K562 (cell line): ENCODE data around the gene MPL. TPM values are rescaled to one million over a fixed set of nuclear protein-coding genes. Genes with fewer than 3 reads are reported as not detected.

Source experiments
- ATAC-seq: fragments of 200-7000 bp; cut with Tn5 transposase; 3 replicates; pipeline ENCODE4 v1.9.1; 2020; ENCODE audit warnings: moderate library complexity
- BruUV-seq: library from RNA; stranded (reverse); fragments of 400-500 nt; replicated peaks from 2 replicates; lab custom pipeline; 2021; lab: Mats Ljungman, UMichigan
- CTCF ChIA-PET: fragments of 300-600 bp; formaldehyde crosslinking; extraction: SDS; loops from one replicate; lab custom pipeline; 2021; ENCODE audit warnings: low intra/inter-chr PET ratio; lab: Yijun Ruan, JAX
- POLR2A ChIA-PET: fragments of 300-600, 350-650 bp; sonication (Branson Sonifier 250); formaldehyde crosslinking; extraction: SDS; loops from one replicate; lab custom pipeline; 2021; ENCODE audit warnings: antibody characterized with exemption, inconsistent platforms; lab: Yijun Ruan, JAX
- DNase-seq, 4 experiments: peaks; one replicate each; pipeline versions ENCODE4 v3.0.0 to v3.0.0-alpha.2; 2011 to 2018; ENCODE audit warnings: low spot score in 3 of 4, mixed read lengths in 3 of 4; ENCODE audit errors: extremely low read depth in 1 of 4
- FAIRE-seq: peaks from 2 replicates; lab custom pipeline; 2011; peaks lifted over from hg19 to GRCh38; lab: Jason Lieb, UNC
- H2AFZ ChIP-seq: 2 replicates; pipeline ENCODE4 v1.6.0; 2011; ENCODE audit warnings: low read depth, low read length, control low read depth, inconsistent platforms
- H3K27ac ChIP-seq: fragments of 200-600 bp; 3 replicates; pipeline ENCODE4 v1.8.0; 2011; ENCODE audit warnings: low read depth, mild to moderate bottlenecking, control low read depth, inconsistent platforms, low read length, moderate library complexity, mixed read lengths; ENCODE audit errors: extremely low read depth
- H3K27me3 ChIP-seq, 2 experiments: fragments of 300-600 bp in 1 of 2; 2 replicates in 1 of 2; 3 replicates in 1 of 2; pipeline versions ENCODE4 v1.6.0 to v1.8.0; 2011; ENCODE audit warnings: inconsistent platforms in 2 of 2, low read length in 2 of 2, mild to moderate bottlenecking in 1 of 2, mixed read lengths in 1 of 2, moderate library complexity in 1 of 2; ENCODE audit not compliant: control insufficient read depth in 2 of 2, insufficient read depth in 2 of 2
- H3K36me3 ChIP-seq: fragments of 300-600 bp; 3 replicates; pipeline ENCODE4 v1.8.0; 2011; ENCODE audit warnings: mild to moderate bottlenecking, low read length, inconsistent platforms; ENCODE audit not compliant: control insufficient read depth, insufficient read depth
- H3K4me1 ChIP-seq, 2 experiments: fragments of 200-600 bp in 1 of 2; replicated peaks in 1 of 2; 2 replicates in 1 of 2; 3 replicates in 1 of 2; pipeline versions ENCODE4 v1.5.1 to v1.8.0; 2011; ENCODE audit warnings: inconsistent platforms in 2 of 2, low read length in 2 of 2, mild to moderate bottlenecking in 1 of 2, mixed read lengths in 1 of 2, moderate library complexity in 1 of 2; ENCODE audit not compliant: control insufficient read depth in 2 of 2, insufficient read depth in 2 of 2
- H3K4me2 ChIP-seq: 2 replicates; pipeline ENCODE4 v1.6.1; 2011; ENCODE audit warnings: low read length, control low read depth, inconsistent platforms, mixed read lengths; ENCODE audit not compliant: insufficient read depth
- H3K4me3 ChIP-seq: fragments of 200-600 bp; sonication (generic), shearing (Covaris generic); 2 replicates; pipeline ENCODE4 v1.5.1; 2016; ENCODE audit warnings: control low read depth, inconsistent platforms
- H3K79me2 ChIP-seq: fragments of 200-600 bp; 3 replicates; pipeline ENCODE4 v1.8.0; 2011; ENCODE audit warnings: low read length, inconsistent platforms; ENCODE audit not compliant: control insufficient read depth, insufficient read depth
- H3K9ac ChIP-seq, 2 experiments: 2 replicates each; pipeline versions ENCODE4 v1.6.0 to v1.6.1; 2011; ENCODE audit warnings: low read depth in 2 of 2, low read length in 2 of 2, control low read depth in 1 of 2, inconsistent platforms in 1 of 2, mild to moderate bottlenecking in 1 of 2, mixed read lengths in 1 of 2; ENCODE audit not compliant: insufficient read depth in 1 of 2
- H3K9me1 ChIP-seq: one replicate; pipeline ENCODE4 v1.6.0; 2011; ENCODE audit warnings: inconsistent platforms, mild to moderate bottlenecking, low read length, moderate library complexity; ENCODE audit not compliant: control insufficient read depth, insufficient read depth
- H3K9me3 ChIP-seq: replicated peaks from 2 replicates; pipeline ENCODE4 v1.5.1; 2011; ENCODE audit warnings: low read depth, low read length, inconsistent platforms; ENCODE audit not compliant: control insufficient read depth, insufficient read depth
- H4K20me1 ChIP-seq: replicated peaks from 2 replicates; pipeline ENCODE4 v1.6.1; 2011; ENCODE audit warnings: low read length, inconsistent platforms, mixed read lengths; ENCODE audit not compliant: control insufficient read depth, insufficient read depth
- ARID2 ChIP-seq: fragments of 450-650 bp; IDR thresholded peaks from 2 replicates; pipeline ENCODE4 v1.6.1; 2017; ENCODE audit warnings: antibody characterized with exemption, mild to moderate bottlenecking
- CEBPB ChIP-seq: fragments of 450-650 bp; IDR thresholded peaks from 2 replicates; pipeline ENCODE4 v1.6.1; 2016; ENCODE audit warnings: missing genetic modification characterization, missing compliant biosample characterization
- CEBPG ChIP-seq, 3 experiments: fragments of 200-800 bp in 1 of 3; sonication (Bioruptor generic) in 1 of 3; sonication (generic) in 1 of 3; formaldehyde crosslinking in 1 of 3; IDR thresholded peaks in 2 of 3; conservative IDR thresholded peaks in 1 of 3; 2 replicates each; pipeline versions ENCODE4 v1.6.1 to v1.8.0; 2016 to 2022; ENCODE audit warnings: missing compliant biosample characterization in 2 of 3, missing genetic modification characterization in 2 of 3, mild to moderate bottlenecking in 1 of 3, missing genetic modification reagents in 1 of 3
- EP300 ChIP-seq: IDR thresholded peaks from 2 replicates; pipeline ENCODE4 v1.6.1; 2012; ENCODE audit warnings: low read length, improper control_type of control experiment
- FOXJ3 ChIP-seq: sonication (generic); formaldehyde crosslinking; IDR thresholded peaks from 2 replicates; pipeline ENCODE4 v1.4.0; 2020; ENCODE audit warnings: mild to moderate bottlenecking, missing genetic modification reagents
- PHF8 ChIP-seq: fragments of 200-600 bp; sonication (generic); IDR thresholded peaks from 2 replicates; pipeline ENCODE4 v1.6.1; 2012; ENCODE audit warnings: mixed run types, mild to moderate bottlenecking, inconsistent platforms, low read length, moderate library complexity, borderline replicate concordance
- POLR3A ChIP-seq: IDR thresholded peaks from 2 replicates; pipeline ENCODE4 v1.6.1; 2011; ENCODE audit warnings: borderline replicate concordance, mild to moderate bottlenecking, moderate library complexity; ENCODE audit not compliant: insufficient read length, insufficient read depth; ENCODE audit errors: extremely low read depth
- POU5F1 ChIP-seq: fragments of 150-350 bp; IDR thresholded peaks from 2 replicates; pipeline ENCODE4 v1.6.1; 2014; ENCODE audit warnings: borderline replicate concordance, low read length, low read depth, mild to moderate bottlenecking; ENCODE audit not compliant: partially characterized antibody
- PRPF4 ChIP-seq: fragments of 200-400 bp; formaldehyde crosslinking; IDR thresholded peaks from one replicate; pipeline ENCODE4 v1.6.1; 2017; ENCODE audit warnings: low read length, low read depth, mild to moderate bottlenecking; ENCODE audit not compliant: insufficient read depth, poor library complexity, severe bottlenecking
- RBM17 ChIP-seq: fragments of 200-400 bp; formaldehyde crosslinking; IDR thresholded peaks from 2 replicates; pipeline ENCODE4 v1.6.1; 2017; ENCODE audit warnings: low read depth, mild to moderate bottlenecking, low read length, borderline replicate concordance
- SREBF2 ChIP-seq: sonication (generic); formaldehyde crosslinking; IDR thresholded peaks from 2 replicates; pipeline ENCODE4 v1.4.0; 2020; ENCODE audit warnings: mild to moderate bottlenecking, missing genetic modification reagents
- ZKSCAN3 ChIP-seq: fragments of 250-450 bp; sonication (Bioruptor Pico); IDR thresholded peaks from 2 replicates; pipeline ENCODE4 v1.4.0; 2020
- ZNF212 ChIP-seq: fragments of 450-650 bp; formaldehyde crosslinking; IDR thresholded peaks from 2 replicates; pipeline ENCODE4 v1.4.0; 2020; ENCODE audit warnings: mild to moderate bottlenecking
- WGBS: fragments of 100-300 bp; shearing (Covaris generic); methylation state at CpG from one replicate; pipeline ENCODE4 v1.1.6; 2016; ENCODE audit warnings: low coverage, mixed read lengths; ENCODE audit not compliant: insufficient coverage; ENCODE audit errors: missing lambda C conversion rate; 5-methylcytosine and 5-hydroxymethylcytosine counted together
- in situ Hi-C: fragments of 300-500 bp; cut with MboI; formaldehyde crosslinking; loops from 4 replicates; pipeline ENCODE4 v1.15.0; 2018; ENCODE audit warnings: inconsistent platforms, mixed read lengths
- intact Hi-C: fragments of 100-400 bp; cut with micrococcal nuclease; formaldehyde crosslinking; loops from 2 replicates; pipeline ENCODE4 v1.14.2; 2022
- polyA plus RNA-seq, 8 experiments: library from polyadenylated mRNA; depleted of rRNA in 4 of 8; stranded (reverse) in 5 of 8; unstranded in 3 of 8; fragments of >200 nt; fragmentation: Nextera tagmentation in 2 of 8; fragmentation: Illumina TruSeq in 1 of 8; extraction: Ambion mirVana in 2 of 8; extraction: Trizol in 1 of 8; gene quantifications; 2 replicates each; pipeline versions ENCODE4 v1.2.1 to v1.2.3, GENCODE V29; 2011 to 2014; ENCODE audit warnings: inconsistent platforms in 1 of 8, missing spikeins in 1 of 8
- total RNA-seq, 7 experiments: library from RNA; depleted of rRNA in 6 of 7; stranded (reverse); fragments of >200 nt in 6 of 7; fragmentation: Illumina TruSeq in 2 of 7; extraction: Trizol in 2 of 7; gene quantifications; 2 replicates each; pipeline versions ENCODE4 v1.2.1 to v1.2.3, GENCODE V29; 2011 to 2021; ENCODE audit warnings: low replicate concordance in 1 of 7
- TF ChIP-seq, protein P1 (sequence below): fragments of 250-450 bp; sonication (Bioruptor Pico); IDR thresholded peaks from 2 replicates; pipeline ENCODE4 v1.8.0; 2022; ENCODE audit warnings: moderate library complexity, mild to moderate bottlenecking, inconsistent platforms
- TF ChIP-seq, protein P2 (sequence below): fragments of 150-350 bp; IDR thresholded peaks from 2 replicates; pipeline ENCODE4 v1.6.1; 2014; ENCODE audit warnings: low read depth, mild to moderate bottlenecking, low read length, borderline replicate concordance

MPL gene
- total and polyA plus RNA-seq, 9 of the 15 experiments (the other 6 are each of a cell fraction or from before 2014, with no cell fraction given): not detected

DNA sequence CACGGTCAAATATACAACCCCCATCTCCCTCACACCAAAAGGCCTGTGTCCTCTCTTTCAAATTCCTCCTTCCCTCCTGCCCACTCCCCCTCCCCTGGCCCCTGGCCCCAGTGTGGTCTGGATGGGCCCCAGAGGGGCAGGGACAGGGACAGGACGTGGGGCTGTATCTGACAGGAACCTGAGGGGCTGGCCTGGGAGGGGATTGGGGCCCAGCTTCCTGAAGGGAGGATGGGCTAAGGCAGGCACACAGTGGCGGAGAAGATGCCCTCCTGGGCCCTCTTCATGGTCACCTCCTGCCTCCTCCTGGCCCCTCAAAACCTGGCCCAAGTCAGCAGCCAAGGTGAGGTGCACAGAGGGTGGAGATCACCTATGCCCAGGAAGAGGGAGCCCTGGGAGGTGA, at the start of gene MPL (continued):
- no peak for TF ChIP-seq ZNF212 (CRISPR knock-in tag)
- no peak for TF ChIP-seq POLR3A

DNA sequence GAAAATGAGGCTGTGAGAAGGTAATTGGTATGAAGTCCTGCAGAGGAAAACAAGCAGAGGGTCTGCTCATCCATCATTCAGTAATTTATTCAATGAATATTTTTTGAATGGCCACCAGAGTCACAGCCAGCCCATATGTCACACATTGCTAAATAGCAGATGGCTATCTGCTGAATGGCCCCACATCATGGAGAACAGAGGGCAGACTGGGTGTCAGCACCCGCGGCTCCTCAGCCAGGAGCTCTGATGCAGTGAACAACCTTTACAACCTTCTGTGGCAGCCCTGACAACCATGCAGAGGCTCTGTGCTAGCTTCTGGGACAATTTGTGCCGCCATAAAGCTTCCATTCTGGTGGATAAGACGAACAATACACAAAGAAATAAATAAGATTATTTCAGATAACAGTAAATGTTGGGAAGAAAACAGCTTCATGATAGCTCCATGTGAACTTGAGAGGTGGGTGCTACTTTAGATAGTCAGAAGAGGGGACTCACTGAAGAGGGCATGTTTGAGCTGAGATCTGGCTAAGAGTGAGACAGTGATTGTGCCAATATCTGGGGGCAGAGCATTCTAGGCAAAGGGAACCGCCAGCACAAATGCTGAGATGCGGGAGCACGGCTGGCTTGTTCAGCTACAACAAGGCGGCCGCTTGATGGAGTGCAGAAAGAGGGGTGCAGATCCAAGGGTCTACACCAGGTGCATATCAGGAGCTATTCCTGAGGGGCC, 49.4 kb upstream of the MPL start:
- Histone ChIP-seq H3K9me3 (no peaks in the 10 kb centered on the region), H3K9me1 (peaks cover 3% of the 10 kb centered on the region), H3K4me1 (peaks cover 0 to 16% of the 10 kb centered on the region in 2 experiments; a peak in 3 of 5 replicates), H3K79me2 (no peaks in the 10 kb centered on the region), H3K36me3 (no peaks in the 10 kb centered on the region), H3K4me3 (no peak overlapping the region), H3K4me2 (no peak overlapping the region), H2AFZ (no peak overlapping the region), H3K27me3 (peaks cover 48 to 85% of the 10 kb centered on the region in 2 experiments), H3K27ac (no peak overlapping the region), H3K9ac (no peak overlapping the region), H4K20me1 (peaks cover 11% of the 10 kb centered on the region)
- no peak for DNase-seq
- no TSS peak for BruUV-seq
- CTCF ChIA-PET: no interaction called here
- TF ChIP-seq POU5F1: no peak
- TF ChIP-seq ARID2: no peak
- no peak for TF ChIP-seq FOXJ3 (CRISPR knock-in tag)
- no peak for TF ChIP-seq SREBF2 (CRISPR knock-in tag)
- TF ChIP-seq CEBPB: peak; percentile 74
- no peak for TF ChIP-seq CEBPG (CRISPR knock-in tag; IDR thresholded peaks at IDR 0.05)
- TF ChIP-seq CEBPG (tag; conservative IDR thresholded peaks at IDR 0.05 in 1 of 2, IDR thresholded peaks at IDR 0.05 in 1 of 2): 0 out of 4 replicates have a peak, but pooled peaks of 1 of the 2 experiments have one; percentile 35
- TF ChIP-seq ZKSCAN3 (CRISPR knock-in tag): no peak
- TF ChIP-seq RBM17: no peak
- TF ChIP-seq PHF8: no peak
- no peak for TF ChIP-seq EP300
- no peak for TF ChIP-seq PRPF4
- TF ChIP-seq, protein P1, sequence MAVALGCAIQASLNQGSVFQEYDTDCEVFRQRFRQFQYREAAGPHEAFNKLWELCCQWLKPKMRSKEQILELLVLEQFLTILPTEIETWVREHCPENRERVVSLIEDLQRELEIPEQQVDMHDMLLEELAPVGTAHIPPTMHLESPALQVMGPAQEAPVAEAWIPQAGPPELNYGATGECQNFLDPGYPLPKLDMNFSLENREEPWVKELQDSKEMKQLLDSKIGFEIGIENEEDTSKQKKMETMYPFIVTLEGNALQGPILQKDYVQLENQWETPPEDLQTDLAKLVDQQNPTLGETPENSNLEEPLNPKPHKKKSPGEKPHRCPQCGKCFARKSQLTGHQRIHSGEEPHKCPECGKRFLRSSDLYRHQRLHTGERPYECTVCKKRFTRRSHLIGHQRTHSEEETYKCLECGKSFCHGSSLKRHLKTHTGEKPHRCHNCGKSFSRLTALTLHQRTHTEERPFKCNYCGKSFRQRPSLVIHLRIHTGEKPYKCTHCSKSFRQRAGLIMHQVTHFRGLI (CRISPR knock-in tag): no peak
- TF ChIP-seq, protein P2, sequence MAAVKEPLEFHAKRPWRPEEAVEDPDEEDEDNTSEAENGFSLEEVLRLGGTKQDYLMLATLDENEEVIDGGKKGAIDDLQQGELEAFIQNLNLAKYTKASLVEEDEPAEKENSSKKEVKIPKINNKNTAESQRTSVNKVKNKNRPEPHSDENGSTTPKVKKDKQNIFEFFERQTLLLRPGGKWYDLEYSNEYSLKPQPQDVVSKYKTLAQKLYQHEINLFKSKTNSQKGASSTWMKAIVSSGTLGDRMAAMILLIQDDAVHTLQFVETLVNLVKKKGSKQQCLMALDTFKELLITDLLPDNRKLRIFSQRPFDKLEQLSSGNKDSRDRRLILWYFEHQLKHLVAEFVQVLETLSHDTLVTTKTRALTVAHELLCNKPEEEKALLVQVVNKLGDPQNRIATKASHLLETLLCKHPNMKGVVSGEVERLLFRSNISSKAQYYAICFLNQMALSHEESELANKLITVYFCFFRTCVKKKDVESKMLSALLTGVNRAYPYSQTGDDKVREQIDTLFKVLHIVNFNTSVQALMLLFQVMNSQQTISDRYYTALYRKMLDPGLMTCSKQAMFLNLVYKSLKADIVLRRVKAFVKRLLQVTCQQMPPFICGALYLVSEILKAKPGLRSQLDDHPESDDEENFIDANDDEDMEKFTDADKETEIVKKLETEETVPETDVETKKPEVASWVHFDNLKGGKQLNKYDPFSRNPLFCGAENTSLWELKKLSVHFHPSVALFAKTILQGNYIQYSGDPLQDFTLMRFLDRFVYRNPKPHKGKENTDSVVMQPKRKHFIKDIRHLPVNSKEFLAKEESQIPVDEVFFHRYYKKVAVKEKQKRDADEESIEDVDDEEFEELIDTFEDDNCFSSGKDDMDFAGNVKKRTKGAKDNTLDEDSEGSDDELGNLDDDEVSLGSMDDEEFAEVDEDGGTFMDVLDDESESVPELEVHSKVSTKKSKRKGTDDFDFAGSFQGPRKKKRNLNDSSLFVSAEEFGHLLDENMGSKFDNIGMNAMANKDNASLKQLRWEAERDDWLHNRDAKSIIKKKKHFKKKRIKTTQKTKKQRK: no peak
- ATAC-seq: no peak
- intact Hi-C loops (no loop called here), in situ Hi-C loops (no loop called here)
- peak; percentile 35 for FAIRE-seq
- POLR2A ChIA-PET: interaction anchor here (0.6 to 1.0 kb wide), 4 partner anchors 11 to 222 kb away, joined by 3 to 5 read pairs (median 4); no protein-coding TSS in a partner anchor
- WGBS: 4% methylated on average over 9 of the region's 9 CpGs
